H1 (cell line): Measurements from ENCODE around the gene BTD. TPM values are rescaled to one million over a fixed set of nuclear protein-coding genes. Genes with fewer than 3 reads are reported as not detected.

Source experiments
- TCF12 ChIP-seq: IDR thresholded peaks from 2 replicates; pipeline ENCODE4 v1.6.1; 2011; ENCODE audit warnings: low read depth, mild to moderate bottlenecking, low read length
- ZNF274 ChIP-seq: IDR thresholded peaks from 2 replicates; pipeline ENCODE4 v1.7.0; 2012; ENCODE audit warnings: low read length, borderline replicate concordance; ENCODE audit errors: extremely low read depth
- polyA plus RNA-seq, 7 experiments: library from polyadenylated mRNA; depleted of rRNA in 3 of 7; stranded (reverse) in 5 of 7; unstranded in 2 of 7; fragments of >200 nt in 5 of 7; fragments of 200-250 nt in 2 of 7; gene quantifications; 1 replicate in 5 of 7; 2 replicates in 1 of 7; 4 replicates in 1 of 7; pipeline versions ENCODE4 v1.2.1 to v1.2.3, GENCODE V29; 2011 to 2013; ENCODE audit warnings: missing spikeins in 2 of 7, mixed read lengths in 2 of 7
- total RNA-seq: library from RNA; stranded (reverse); fragmentation: NEBNext Ultra II Directional; extraction: Animal tissue kit (Norgen Biotek cat#: 25700); gene quantifications from 2 replicates; pipeline ENCODE4 v1.2.1, GENCODE V29; 2021

BTD gene
- total and polyA plus RNA-seq, 2 of the 8 experiments (the other 6 are each of a cell fraction or from before 2014, with no cell fraction given): 21.8 to 36.7 TPM

DNA sequence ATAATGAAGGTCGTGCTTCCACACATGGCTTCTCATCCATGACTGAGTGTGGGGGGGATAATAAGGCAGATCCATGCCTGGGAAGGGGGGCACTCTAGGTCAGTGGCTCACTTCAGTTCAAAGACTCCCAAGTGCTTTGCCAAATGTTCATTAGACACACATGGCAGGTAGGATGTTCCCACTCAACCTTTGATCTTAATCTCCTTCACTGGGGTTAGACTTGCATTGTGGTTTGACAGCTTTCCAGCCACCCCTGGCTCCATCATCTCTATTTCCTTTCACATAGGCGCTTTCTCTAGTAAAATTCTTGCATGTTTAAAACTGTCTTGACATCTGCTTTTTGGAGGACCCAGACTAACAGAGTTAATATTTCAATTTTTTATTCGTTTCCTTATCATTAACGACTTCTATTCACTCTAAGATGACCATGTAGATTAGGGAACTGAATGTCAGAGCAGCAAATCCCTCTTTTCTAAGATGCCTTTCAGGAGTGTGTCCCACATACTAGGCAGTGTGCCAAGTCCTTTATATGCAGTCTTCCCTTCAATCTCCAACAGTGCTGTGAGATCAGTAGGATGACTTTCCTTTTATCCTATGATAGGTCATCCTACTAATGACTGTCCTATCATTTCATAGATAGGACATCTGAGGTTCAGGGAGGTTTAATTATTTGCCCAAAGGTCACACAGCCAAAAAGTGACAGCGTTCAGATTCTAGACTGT, 57.9 kb downstream of the BTD start (continued):
- TF ChIP-seq ZNF274: no peak
- no peak for TF ChIP-seq TCF12
- TF ChIP-seq, all 59 proteins: peak for 0
